Right renal pelvis (tissue), 4 donors: ENCODE data around the gene GRIK3. TPM values are rescaled to one million over a fixed set of nuclear protein-coding genes. Genes with fewer than 3 reads are reported as not detected.

Experiments used
- DNase-seq, 4 donors: peaks; one replicate each; pipeline ENCODE4 v3.0.0-alpha.2; 2013; ENCODE audit warnings: low read depth in 4 of 4, low spot score in 3 of 4, missing footprints in 1 of 4
- polyA plus RNA-seq, 4 donors: library from polyadenylated mRNA; unstranded; fragments of 120-200 nt; gene quantifications; one replicate each; pipeline ENCODE4 v1.2.1, GENCODE V29; 2013; ENCODE audit not compliant: insufficient read length in 4 of 4

Gene GRIK3
- polyA plus RNA-seq, 4 donors = 3.0 to 4.2 (median 3.4) TPM

GRCh38 chr1:36751525-36751924 is 282.8 kb downstream of the GRIK3 start:
- DNase-seq = no peak

GRCh38 chr1:36748466-36748865 is 285.8 kb downstream of the GRIK3 start:
- no peak for DNase-seq
